GM06990 (cell line): ENCODE data around the gene SP140L.

Source experiments
- DNase-seq: peaks from one replicate; pipeline ENCODE4 v3.0.0-alpha.2; 2011; ENCODE audit not compliant: insufficient read length; ENCODE audit errors: extremely low read depth
- H3K27me3 ChIP-seq: replicated peaks from 2 replicates; pipeline ENCODE4 v1.6.0; 2011; ENCODE audit warnings: low read length; ENCODE audit not compliant: control insufficient read depth, insufficient read depth
- H3K36me3 ChIP-seq: 2 replicates; pipeline ENCODE4 v1.5.1; 2011; ENCODE audit warnings: low read length; ENCODE audit not compliant: control insufficient read depth, insufficient read depth
- H3K4me3 ChIP-seq: replicated peaks from 2 replicates; pipeline ENCODE4 v1.5.1; 2011; ENCODE audit warnings: low read depth, mild to moderate bottlenecking, control low read depth, low read length
- TF ChIP-seq, protein P1 (sequence below): IDR thresholded peaks from 2 replicates; pipeline ENCODE4 v1.5.1; 2011; ENCODE audit warnings: low read length, control low read depth, mild to moderate bottlenecking, inconsistent platforms; ENCODE audit not compliant: insufficient read depth, poor library complexity, severe bottlenecking

Gene SP140L

DNA sequence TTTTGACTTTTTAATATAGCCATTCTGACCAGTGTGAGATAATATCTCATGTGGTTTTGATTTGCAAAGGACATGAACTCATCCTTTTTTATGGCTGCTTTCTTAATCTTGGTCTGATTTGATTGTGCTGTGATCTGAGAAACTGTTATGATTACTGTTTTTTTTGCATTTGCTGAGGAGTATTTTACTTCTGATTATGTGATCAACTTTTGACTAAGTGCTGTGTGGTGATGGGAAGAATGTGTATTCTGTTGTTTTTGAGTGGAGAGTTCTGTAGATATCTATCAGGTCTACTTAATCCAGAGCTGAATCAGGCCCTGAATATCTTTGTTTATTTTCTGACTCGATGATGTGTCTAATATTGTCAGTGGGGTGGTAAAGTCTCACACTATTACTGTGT lies 16.8 kb downstream of the SP140L start:
- no peak overlapping the region for H3K4me3 ChIP-seq
- H3K27me3 ChIP-seq, result no peaks in the 10 kb centered on the region
- peaks cover 2% of the 10 kb centered on the region; the same call in 1 of the 2 replicates for H3K36me3 ChIP-seq
- TF ChIP-seq, protein P1, sequence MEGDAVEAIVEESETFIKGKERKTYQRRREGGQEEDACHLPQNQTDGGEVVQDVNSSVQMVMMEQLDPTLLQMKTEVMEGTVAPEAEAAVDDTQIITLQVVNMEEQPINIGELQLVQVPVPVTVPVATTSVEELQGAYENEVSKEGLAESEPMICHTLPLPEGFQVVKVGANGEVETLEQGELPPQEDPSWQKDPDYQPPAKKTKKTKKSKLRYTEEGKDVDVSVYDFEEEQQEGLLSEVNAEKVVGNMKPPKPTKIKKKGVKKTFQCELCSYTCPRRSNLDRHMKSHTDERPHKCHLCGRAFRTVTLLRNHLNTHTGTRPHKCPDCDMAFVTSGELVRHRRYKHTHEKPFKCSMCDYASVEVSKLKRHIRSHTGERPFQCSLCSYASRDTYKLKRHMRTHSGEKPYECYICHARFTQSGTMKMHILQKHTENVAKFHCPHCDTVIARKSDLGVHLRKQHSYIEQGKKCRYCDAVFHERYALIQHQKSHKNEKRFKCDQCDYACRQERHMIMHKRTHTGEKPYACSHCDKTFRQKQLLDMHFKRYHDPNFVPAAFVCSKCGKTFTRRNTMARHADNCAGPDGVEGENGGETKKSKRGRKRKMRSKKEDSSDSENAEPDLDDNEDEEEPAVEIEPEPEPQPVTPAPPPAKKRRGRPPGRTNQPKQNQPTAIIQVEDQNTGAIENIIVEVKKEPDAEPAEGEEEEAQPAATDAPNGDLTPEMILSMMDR, result no peak
- no peak for DNase-seq

DNA sequence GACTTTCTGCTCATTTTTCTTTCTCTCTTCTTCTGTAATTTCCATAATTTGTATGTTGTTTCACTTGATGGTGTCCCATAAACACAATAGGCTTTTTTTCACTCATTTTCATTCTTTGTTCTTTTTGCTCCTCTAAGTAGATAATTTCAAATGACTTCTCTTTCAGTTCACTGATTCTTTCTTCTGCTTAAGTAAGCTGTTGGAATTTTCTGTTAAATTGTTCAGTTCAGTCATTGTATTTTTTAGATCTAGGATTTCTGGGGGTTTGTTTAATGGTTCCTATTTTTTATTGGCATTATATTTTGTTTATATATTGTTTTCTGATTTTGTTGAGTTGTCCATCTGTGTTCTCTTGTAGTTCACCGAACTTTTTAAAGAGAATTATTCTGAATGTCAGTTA lies 19.5 kb downstream of the SP140L start:
- peaks cover 2% of the 10 kb centered on the region; the same call in 1 of the 2 replicates for H3K36me3 ChIP-seq
- TF ChIP-seq, protein P1, result no peak

DNA sequence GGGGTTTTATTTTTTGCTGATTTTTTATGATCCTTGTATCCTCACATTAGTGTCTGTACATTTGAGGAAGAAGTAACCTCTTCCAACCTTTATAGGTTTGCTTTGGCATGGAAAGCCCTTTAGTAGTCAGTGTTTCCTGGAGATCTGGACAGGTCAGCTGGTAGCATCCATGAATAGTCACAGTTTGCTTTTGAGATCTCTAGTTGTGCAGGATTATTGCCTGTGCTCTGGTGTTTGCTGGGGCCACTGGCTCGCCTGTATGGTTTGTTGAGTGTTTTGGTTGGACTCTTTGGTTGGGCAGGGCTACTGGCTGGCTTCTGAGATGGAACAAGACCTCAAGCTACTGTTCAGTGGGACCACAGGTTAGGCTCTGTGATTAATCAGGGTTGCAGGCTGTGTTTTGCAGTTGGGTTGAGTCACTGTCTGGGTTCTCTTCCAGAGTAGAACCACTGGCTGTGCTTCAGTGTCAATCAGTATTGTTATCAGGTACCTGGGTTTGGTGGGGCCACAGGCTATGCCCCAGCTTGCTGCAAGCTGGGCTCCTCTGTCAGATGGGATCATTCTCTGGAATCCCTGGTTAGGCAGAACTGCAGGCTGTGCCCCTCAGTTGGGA lies 20.0 kb downstream of the SP140L start:
- no peak for DNase-seq
- Histone ChIP-seq H3K4me3 (no peak overlapping the region), H3K36me3 (peaks cover 2% of the 10 kb centered on the region; the same call in 1 of the 2 replicates), H3K27me3 (no peaks in the 10 kb centered on the region)
- TF ChIP-seq, protein P1, result no peak

More for the DNA sequence above, 19.5 kb downstream of the SP140L start:
- Histone ChIP-seq H3K27me3 (no peaks in the 10 kb centered on the region), H3K4me3 (no peak overlapping the region)
- DNase-seq, result no peak

DNA sequence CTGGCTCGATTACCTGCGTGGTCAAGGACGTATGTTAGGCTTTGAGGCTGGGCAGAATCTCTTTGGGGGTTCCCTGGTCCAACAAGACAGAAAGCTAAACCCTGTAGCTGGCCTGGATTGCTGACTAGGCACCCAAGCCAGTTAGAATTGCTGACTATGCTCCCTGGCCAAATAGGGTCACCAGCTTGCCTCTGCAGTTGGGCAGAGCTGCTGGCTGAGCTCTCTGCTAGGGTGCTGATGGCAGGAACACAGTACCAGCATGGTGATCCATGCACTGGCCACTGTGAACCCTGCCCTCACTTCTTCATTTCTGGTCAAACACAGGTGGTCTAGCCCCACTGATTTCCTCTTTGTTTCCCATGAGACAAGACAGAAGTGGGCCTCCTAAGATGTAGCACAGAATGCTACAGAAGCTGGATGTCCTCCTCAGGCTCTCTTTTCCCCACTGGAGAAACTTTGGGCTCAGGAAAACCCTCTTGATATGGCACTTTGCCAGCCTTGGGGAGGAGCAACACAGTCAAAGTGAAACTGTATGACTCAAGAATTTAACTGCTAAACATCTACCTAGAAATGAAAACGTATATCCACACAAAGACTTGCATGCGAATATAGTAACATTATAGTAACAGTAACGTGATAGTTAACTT lies 20.8 kb downstream of the SP140L start:
- H3K36me3 ChIP-seq, result peaks cover 2% of the 10 kb centered on the region; the same call in 1 of the 2 replicates
- DNase-seq, result peak; percentile 28
- TF ChIP-seq, protein P1, result no peak
- H3K27me3 ChIP-seq, result no peaks in the 10 kb centered on the region
- no peak overlapping the region for H3K4me3 ChIP-seq

DNA sequence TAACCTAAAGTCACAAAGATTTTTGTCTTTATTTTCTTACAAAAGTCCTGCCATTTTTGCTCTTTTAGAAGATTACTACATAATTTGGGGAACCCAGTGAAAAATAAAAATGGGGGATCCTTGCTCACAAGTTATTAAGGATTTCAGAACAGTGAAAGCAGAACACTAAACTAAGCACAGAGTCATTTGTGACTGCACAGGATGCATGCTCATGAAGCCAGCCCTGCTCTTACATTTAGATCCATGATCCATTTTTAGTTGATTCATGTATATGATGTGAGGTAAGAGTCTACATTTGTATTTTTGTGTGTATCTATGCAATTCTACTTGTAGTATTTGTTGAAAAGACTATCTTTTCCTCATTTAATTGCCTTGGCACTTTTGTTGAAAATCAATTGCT lies 21.8 kb downstream of the SP140L start:
- Histone ChIP-seq H3K27me3 (no peaks in the 10 kb centered on the region), H3K36me3 (peaks cover 2% of the 10 kb centered on the region; the same call in 1 of the 2 replicates), H3K4me3 (no peak overlapping the region)
- TF ChIP-seq, protein P1, result no peak
- DNase-seq, result no peak

DNA sequence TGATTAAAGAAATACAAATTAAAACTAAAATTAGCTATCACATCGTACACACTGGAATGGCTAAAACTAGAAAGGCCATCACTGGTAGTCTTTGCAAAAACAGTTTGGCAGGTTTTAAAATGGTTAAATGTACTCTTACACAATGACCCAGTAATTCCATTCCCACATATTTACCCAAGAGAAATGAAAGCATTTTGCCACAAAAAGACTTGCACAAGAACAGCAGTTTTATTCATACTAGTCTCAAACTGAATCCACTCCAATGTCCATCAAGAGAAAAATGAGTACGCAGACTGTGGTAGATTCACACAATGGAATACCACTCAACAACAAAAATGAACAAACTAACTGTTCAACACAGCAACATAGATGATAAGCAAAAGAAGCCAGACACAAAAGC lies 29.1 kb downstream of the SP140L start:
- Histone ChIP-seq H3K27me3 (no peaks in the 10 kb centered on the region), H3K36me3 (peaks cover 8% of the 10 kb centered on the region), H3K4me3 (no peak overlapping the region)
- TF ChIP-seq, protein P1, result no peak
- DNase-seq, result no peak
